K562 (cell line): ENCODE measurements around the gene CHPF. TPM values are rescaled to one million over a fixed set of nuclear protein-coding genes. Genes with fewer than 3 reads are reported as not detected.

ENCODE experiments used
- ARID4B ChIP-seq: sonication (generic); formaldehyde crosslinking; IDR thresholded peaks from 2 replicates; pipeline ENCODE4 v1.8.0; 2022; ENCODE audit warnings: mild to moderate bottlenecking, missing genetic modification reagents
- BHLHE40 ChIP-seq: IDR thresholded peaks from 2 replicates; pipeline ENCODE4 v1.6.1; 2011; ENCODE audit warnings: low read length, improper control_type of control experiment
- CREB1 ChIP-seq, 2 experiments: sonication (generic) in 1 of 2; formaldehyde crosslinking in 1 of 2; IDR thresholded peaks; 2 replicates each; pipeline versions ENCODE4 v1.6.1 to v1.8.0; 2012 to 2022; ENCODE audit warnings: inconsistent platforms in 1 of 2, mild to moderate bottlenecking in 1 of 2, missing genetic modification reagents in 1 of 2, moderate library complexity in 1 of 2
- CTBP1 ChIP-seq: fragments of 450-650 bp; IDR thresholded peaks from 2 replicates; pipeline ENCODE4 v1.6.1; 2016; ENCODE audit warnings: borderline replicate concordance
- KDM4B ChIP-seq, 2 experiments: fragments of 450-650 bp in 1 of 2; sonication (generic) in 1 of 2; IDR thresholded peaks; 2 replicates each; pipeline ENCODE4 v1.6.1; 2016 to 2017; ENCODE audit warnings: borderline replicate concordance in 2 of 2, antibody characterized with exemption in 1 of 2, low read depth in 1 of 2, mild to moderate bottlenecking in 1 of 2
- MYBL2 ChIP-seq, 2 experiments: fragments of 450-650 bp in 1 of 2; sonication (generic) in 1 of 2; formaldehyde crosslinking in 1 of 2; IDR thresholded peaks; 2 replicates each; pipeline versions ENCODE4 v1.6.1 to v1.8.1; 2017 to 2022; ENCODE audit warnings: borderline replicate concordance in 1 of 2, inconsistent platforms in 1 of 2, low read depth in 1 of 2, mild to moderate bottlenecking in 1 of 2, missing genetic modification reagents in 1 of 2, moderate library complexity in 1 of 2
- RBFOX2 ChIP-seq: fragments of 200-400 bp; formaldehyde crosslinking; IDR thresholded peaks from 2 replicates; pipeline ENCODE4 v1.6.1; 2017; ENCODE audit warnings: low read depth, mild to moderate bottlenecking, low read length, moderate library complexity
- SUPT5H ChIP-seq: fragments of 450-650 bp; IDR thresholded peaks from 2 replicates; pipeline ENCODE4 v1.6.1; 2016
- THRA ChIP-seq: fragments of 450-650 bp; IDR thresholded peaks from 2 replicates; pipeline ENCODE4 v1.6.1; 2017; ENCODE audit warnings: mild to moderate bottlenecking, moderate library complexity
- VEZF1 ChIP-seq: fragments of 200-800 bp; sonication (Bioruptor generic); IDR thresholded peaks from 2 replicates; pipeline ENCODE4 v1.6.1; 2017; ENCODE audit warnings: missing genetic modification characterization, missing compliant biosample characterization
- ZC3H8 ChIP-seq: fragments of 450-650 bp; IDR thresholded peaks from 2 replicates; pipeline ENCODE4 v1.6.1; 2017
- ZNF324 ChIP-seq: fragments of 250-450 bp; sonication (Bioruptor Pico); IDR thresholded peaks from 2 replicates; pipeline ENCODE4 v1.4.0; 2020; ENCODE audit warnings: mild to moderate bottlenecking
- ZNF449 ChIP-seq: fragments of 250-450 bp; sonication (Bioruptor Pico); IDR thresholded peaks from 2 replicates; pipeline ENCODE4 v1.8.0; 2022; ENCODE audit warnings: moderate library complexity, mild to moderate bottlenecking, inconsistent platforms
- ZNF639 ChIP-seq, 2 experiments: fragments of 200-800 bp in 1 of 2; sonication (Bioruptor generic) in 1 of 2; sonication (generic) in 1 of 2; formaldehyde crosslinking in 1 of 2; IDR thresholded peaks in 1 of 2; conservative IDR thresholded peaks in 1 of 2; 2 replicates each; pipeline versions ENCODE4 v1.5.0 to v1.6.1; 2016 to 2020; ENCODE audit warnings: missing compliant biosample characterization in 1 of 2, missing genetic modification characterization in 1 of 2, missing genetic modification reagents in 1 of 2
- ZZZ3 ChIP-seq: fragments of 450-650 bp; IDR thresholded peaks from 2 replicates; pipeline ENCODE4 v1.6.1; 2016; ENCODE audit warnings: antibody characterized with exemption, mild to moderate bottlenecking, moderate library complexity
- polyA plus RNA-seq, 8 experiments: library from polyadenylated mRNA; depleted of rRNA in 4 of 8; stranded (reverse) in 5 of 8; unstranded in 3 of 8; fragments of >200 nt; fragmentation: Nextera tagmentation in 2 of 8; fragmentation: Illumina TruSeq in 1 of 8; extraction: Ambion mirVana in 2 of 8; extraction: Trizol in 1 of 8; gene quantifications; 2 replicates each; pipeline versions ENCODE4 v1.2.1 to v1.2.3, GENCODE V29; 2011 to 2014; ENCODE audit warnings: inconsistent platforms in 1 of 8, missing spikeins in 1 of 8
- total RNA-seq, 7 experiments: library from RNA; depleted of rRNA in 6 of 7; stranded (reverse); fragments of >200 nt in 6 of 7; fragmentation: Illumina TruSeq in 2 of 7; extraction: Trizol in 2 of 7; gene quantifications; 2 replicates each; pipeline versions ENCODE4 v1.2.1 to v1.2.3, GENCODE V29; 2011 to 2021; ENCODE audit warnings: low replicate concordance in 1 of 7

CHPF gene
- total and polyA plus RNA-seq, 9 of the 15 experiments (the other 6 are each of a cell fraction or from before 2014, with no cell fraction given) = 0.15 to 57.2 (median 7.9) TPM

GRCh38 chr2:219543596-219544358, at the start of gene CHPF, which contains the start of gene TMEM198 (continued):
- TF ChIP-seq ARID4B (CRISPR knock-in tag) (peak; percentile 36), CREB1 (IDR thresholded peaks at IDR 0.05) (peak; percentile 97), CREB1 (CRISPR knock-in tag; IDR thresholded peaks at IDR 0.05) (peak; percentile 96), RBFOX2 (peak; percentile 86), ZNF639 (CRISPR knock-in tag; conservative IDR thresholded peaks at IDR 0.05 in 1 of 2, IDR thresholded peaks at IDR 0.05 in 1 of 2) (peak in 1 of 2 experiments; percentile 76; a peak in 2 of 4 replicates), ZNF324 (CRISPR knock-in tag) (no peak), KDM4B (IDR thresholded peaks at IDR 0.05; ENCODE audit: borderline replicate concordance in 2 of 2, low read depth in 1 of 2) (peak in 1 of 2 experiments; percentile 73; a peak in 1 of 4 replicates), BHLHE40 (peak; percentile 38; the same call in 1 of the 2 replicates), CTBP1 (peak; percentile 61; the same call in 1 of the 2 replicates), ZNF449 (no peak), ZZZ3 (no peak), THRA (no peak), MYBL2 (IDR thresholded peaks at IDR 0.05; ENCODE audit: low read depth) (no peak), MYBL2 (CRISPR knock-in tag; IDR thresholded peaks at IDR 0.05; ENCODE audit: borderline replicate concordance) (no peak), ZC3H8 (no peak), VEZF1 (CRISPR knock-in tag) (peak; percentile 98), SUPT5H (peak; percentile 59; the same call in 1 of the 2 replicates)
